ENCODE measurements around the gene OLIG2. TPM values are rescaled to one million over a fixed set of nuclear protein-coding genes. Genes with fewer than 3 reads are reported as not detected.
A peak's percentile ranks its signal among the peaks of the same experiment; 100 is the strongest.

The OLIG2 gene
- total RNA-seq, 1 experiment from 2014 or later, result not detected

DNA sequence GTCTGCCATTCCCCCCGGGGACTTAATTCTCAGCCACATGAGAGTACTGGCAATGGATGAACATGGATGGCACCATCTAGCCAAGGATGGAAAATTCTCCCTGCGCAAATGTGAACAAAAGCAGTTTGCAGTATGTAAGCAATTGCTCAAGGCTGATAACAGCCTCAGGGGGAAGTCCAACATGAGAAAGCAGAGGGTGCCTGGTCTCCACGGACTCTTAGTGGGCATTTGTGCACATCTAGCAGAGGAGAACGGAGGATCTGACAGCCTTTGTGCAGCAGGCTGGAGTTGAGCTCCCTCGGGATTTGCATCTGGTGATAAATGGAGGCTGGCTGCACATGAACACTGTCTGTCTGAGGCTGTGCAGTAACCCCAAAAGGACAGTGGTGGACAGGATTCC lies 30.3 kb downstream of the OLIG2 start:
- in situ Hi-C loops (cut with HindIII; ENCODE audit: low pct_unique_long_range_greater_than_20kb, low sequenced_read_pairs), result no loop called here
- DNase-seq (ENCODE audit: low read depth), result no peak

DNA sequence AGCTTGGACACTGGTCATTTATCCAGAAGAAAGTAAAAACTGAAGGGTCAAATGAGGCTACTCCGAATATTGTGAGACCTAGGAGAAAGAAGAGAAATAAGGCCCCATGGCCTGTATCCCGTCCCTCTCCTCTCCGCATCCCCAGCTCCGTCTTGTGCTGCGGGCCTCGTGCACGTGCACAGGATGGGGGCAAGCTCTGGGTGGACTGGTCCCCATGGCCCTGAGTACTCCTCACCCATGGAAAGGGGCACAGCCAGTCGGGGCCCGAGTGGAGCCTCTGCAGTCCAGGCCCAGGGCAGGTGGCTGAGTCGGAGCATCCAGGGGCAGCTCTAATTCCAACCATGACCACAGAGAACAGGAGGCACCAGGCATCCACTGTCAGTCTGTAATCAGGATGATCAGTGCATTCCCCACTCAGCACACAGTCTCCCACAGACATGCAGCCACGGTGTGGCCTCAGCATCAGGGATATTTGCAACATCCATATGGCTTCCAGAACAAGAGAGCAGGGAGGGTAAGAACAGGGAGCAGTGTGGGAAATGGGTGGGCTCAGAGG lies 31.7 kb downstream of the OLIG2 start:
- in situ Hi-C loops (cut with HindIII; ENCODE audit: low pct_unique_long_range_greater_than_20kb, low sequenced_read_pairs), result no loop called here
- no peak for DNase-seq (ENCODE audit: low read depth)

DNA sequence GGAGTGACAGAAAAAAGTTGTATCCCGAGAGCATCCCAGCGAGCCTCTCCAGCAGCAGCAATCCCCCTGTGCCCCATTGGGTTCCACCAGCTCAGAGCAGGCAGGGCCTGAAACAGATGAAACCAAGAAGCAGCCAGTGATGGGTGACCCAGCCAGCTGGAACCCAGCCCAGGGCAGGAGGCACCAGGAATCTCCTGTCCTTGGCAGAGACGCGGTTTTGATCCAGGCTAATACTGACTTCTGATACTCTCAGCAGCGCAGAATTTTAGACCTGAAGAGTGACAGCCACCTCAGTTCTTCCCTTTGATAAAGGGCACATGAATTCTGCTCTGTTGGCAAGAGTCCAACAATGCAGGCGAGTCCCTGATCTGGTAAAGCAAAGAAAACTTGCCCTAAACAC lies 32.8 kb downstream of the OLIG2 start:
- in situ Hi-C loops (cut with HindIII; ENCODE audit: low pct_unique_long_range_greater_than_20kb, low sequenced_read_pairs), result no loop called here
- DNase-seq (ENCODE audit: low read depth), result no peak

DNA sequence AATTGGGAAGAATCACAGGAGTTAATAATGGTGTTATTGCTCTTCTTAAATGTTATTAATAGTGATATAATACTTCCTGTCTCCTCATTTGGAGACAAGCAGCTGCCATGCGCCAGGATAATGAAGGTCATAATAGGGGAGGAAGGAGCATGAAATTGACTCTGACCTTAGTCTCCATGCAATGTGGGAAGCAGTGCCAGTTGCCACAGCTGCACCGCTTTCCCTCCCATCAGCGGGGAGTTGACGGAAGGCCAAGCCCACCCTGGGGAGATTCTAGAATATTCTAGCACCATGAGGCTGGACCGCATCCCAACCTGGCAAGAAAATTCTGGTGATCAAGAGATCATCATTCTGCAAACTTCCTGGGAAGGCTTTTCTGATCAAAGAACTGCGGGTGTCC lies 33.2 kb downstream of the OLIG2 start:
- in situ Hi-C loops (cut with HindIII; ENCODE audit: low pct_unique_long_range_greater_than_20kb, low sequenced_read_pairs), result no loop called here

DNA sequence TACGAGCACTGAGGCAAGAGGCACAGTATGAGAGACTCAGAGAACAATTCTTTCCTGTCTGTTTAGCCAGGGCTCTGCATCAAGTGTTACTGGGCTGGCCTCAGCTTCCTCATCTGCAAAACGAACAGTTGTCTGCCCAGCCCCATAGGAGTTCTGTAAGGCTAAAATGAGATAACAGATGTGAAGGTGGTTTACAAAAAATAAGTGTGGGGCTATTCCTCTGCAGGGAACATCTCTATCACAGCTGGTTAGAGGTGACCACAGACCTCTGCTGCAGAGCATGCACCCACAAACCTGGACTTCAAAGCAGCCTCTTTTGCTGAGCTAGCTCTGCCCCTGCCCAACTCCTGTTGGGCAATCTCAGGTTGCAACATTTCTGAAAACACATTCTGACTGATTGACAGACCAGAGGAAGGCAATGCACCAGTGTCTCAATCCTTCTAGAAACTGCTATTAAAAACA lies 33.7 kb downstream of the OLIG2 start:
- no peak for DNase-seq (ENCODE audit: low read depth)
- in situ Hi-C loops (cut with HindIII; ENCODE audit: low pct_unique_long_range_greater_than_20kb, low sequenced_read_pairs), result no loop called here

More for the DNA sequence above, 33.2 kb downstream of the OLIG2 start:
- no peak for DNase-seq (ENCODE audit: low read depth)

DNA sequence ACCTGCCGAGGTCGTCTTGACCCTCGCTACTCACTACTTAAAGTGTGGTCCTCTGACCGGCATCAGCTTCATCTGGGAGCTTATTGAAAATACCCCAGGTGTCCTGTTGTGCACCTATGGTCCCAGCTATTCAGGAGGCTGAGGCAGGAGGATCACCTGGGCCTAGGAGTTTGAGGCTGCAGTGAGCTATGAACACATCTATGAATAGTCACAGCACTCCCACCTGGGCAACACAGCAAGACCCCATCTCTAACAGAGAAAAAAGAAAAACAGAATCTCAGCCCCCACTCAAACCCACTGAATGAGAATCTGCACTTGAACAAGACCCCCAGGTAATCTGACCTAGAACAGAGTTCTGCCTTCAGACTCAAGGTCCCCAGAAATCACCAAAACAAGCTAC lies 35.5 kb downstream of the OLIG2 start:
- no peak for DNase-seq (ENCODE audit: low read depth)
- in situ Hi-C loops (cut with HindIII; ENCODE audit: low pct_unique_long_range_greater_than_20kb, low sequenced_read_pairs), result no loop called here

DNA sequence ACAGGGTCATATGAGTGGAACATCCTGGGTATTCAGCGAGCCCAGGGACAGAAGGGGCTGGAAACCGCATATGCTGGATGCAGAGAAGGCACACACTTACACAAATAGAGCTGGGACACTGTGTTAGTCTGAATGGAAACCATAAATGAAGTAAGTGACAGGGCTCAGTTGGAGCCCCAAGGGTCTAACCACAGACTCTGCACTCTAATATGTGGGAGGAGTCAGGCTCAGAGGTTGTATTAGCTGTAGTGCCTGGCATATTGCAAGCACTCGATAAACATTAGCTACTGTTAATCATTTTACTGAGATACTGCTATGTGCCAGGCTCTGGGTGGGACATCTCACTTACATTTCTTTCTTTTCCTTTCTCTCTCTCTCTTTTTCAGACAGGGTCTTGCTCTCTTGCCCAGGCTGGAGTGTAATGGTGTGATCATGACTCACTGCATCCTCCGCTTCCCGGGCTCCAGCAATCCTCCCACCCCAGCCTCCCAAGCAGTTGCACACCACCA lies 37.7 kb downstream of the OLIG2 start:
- in situ Hi-C loops (cut with HindIII; ENCODE audit: low pct_unique_long_range_greater_than_20kb, low sequenced_read_pairs), result no loop called here

DNA sequence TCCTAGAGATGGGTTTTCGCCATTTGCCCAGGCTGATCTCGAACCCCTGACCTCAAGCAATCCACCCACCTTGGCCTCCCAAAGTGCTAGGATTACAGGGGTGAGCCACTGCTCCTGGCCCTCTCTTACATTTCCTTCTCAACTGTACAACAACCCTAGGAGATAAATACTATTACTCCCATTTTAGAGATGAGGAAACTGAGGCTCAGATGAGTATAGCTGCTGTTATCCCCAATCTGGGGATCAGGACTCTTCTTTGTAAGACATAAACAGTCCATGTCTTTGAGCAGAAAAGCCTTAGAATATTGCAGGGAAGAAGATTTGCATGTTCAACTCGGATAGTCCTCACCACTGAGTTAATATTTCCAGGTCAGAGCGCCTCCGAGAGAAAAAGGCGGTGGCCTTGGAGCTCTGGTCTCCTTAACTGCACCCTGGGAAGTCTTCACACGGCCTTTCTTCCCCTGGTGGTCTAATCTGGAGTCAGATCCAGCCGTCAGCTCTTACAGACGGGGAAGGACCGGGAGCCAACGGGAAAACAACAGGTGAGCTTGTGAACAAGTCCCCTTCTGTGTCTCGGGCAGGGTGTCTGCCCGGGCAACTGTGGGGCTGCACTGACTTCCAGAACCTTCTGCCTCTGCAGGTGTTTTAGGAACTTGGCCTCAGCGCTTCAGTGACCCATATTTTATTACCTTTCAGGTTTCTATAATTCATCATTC lies 38.3 kb downstream of the OLIG2 start:
- in situ Hi-C loops (cut with HindIII; ENCODE audit: low pct_unique_long_range_greater_than_20kb, low sequenced_read_pairs), result no loop called here

More for the DNA sequence above, 37.7 kb downstream of the OLIG2 start:
- DNase-seq (ENCODE audit: low read depth), result no peak

DNA sequence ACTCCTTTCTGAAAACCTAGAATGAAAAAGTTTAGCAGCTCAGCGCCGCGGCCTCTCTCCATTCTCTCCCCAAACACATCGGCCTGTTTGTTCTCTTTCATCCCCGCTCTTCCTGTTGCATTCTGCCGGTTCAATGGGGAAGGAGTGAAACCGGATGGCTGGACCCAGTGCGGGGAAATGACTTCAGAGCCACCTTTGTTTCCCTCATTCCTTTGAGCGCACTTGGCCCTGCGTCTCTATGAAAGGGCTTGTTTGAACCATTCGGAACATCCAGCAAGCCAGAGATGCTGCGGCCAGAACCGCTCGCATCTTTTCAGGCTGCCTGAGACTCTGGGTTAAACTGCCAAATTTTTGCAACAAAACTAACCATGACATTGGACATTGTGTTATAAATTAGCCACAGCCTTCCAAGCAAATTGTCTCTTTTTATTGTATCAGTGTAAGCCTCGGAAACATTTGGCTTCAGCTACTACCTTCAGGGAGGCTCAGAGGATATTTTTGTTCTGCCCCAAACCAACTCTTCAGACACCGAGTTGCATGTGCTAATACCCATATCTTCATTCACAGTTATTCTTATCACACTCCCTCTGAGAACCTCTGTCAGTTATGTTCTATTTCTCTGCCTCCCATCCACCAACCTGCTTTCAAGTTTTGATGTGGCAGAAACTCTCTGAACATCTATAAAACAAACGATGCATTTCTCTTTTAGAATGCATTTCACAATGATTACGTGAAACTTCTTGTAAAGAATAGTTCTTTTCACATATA lies 39.1 kb downstream of the OLIG2 start:
- DNase-seq (ENCODE audit: low read depth), result no peak

More for the DNA sequence above, 38.3 kb downstream of the OLIG2 start:
- DNase-seq (ENCODE audit: low read depth), result no peak

DNA sequence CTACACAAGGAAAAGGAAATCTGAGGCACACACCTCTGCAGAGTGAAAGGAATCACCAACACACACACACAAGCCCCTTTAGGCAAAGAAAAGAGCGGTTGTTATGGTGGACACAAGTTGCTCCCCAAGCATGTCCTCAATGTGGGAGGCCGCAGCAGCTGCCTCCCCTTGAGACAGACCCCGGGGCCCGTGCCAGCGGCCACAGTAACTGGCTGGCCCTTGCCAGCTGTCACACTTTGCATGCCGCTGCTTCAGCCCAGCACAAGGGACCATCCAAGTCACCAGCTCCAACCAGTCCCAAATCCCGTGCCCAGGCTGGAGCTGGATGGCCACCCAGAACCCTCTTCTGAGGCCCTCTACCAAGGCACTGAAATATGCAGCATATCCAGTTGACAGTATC lies 41.3 kb downstream of the OLIG2 start:
- DNase-seq (ENCODE audit: low read depth), result no peak
- in situ Hi-C loops (cut with HindIII; ENCODE audit: low pct_unique_long_range_greater_than_20kb, low sequenced_read_pairs), result no loop called here

More for the DNA sequence above, 39.1 kb downstream of the OLIG2 start:
- in situ Hi-C loops (cut with HindIII; ENCODE audit: low pct_unique_long_range_greater_than_20kb, low sequenced_read_pairs), result no loop called here

DNA sequence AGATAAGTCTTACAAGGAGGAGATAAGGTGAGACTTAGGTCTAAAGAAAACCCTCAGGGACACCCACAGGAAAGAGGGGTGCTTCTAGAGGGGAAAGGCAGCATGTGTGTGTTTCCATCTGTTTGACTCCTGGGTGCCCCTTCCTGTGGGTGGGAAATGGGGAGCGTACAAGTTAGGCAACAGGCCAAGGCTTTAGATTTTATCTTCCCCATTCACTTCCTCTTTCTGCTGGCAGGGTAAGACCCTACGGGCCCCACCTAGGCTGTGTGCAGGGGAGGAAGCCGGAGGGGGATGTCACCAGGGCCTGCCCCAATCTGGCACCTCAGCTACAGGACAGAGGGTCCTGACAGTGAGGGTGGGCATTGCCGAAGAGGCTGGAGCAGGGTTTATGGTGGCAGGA lies 41.7 kb downstream of the OLIG2 start:
- in situ Hi-C loops (cut with HindIII; ENCODE audit: low pct_unique_long_range_greater_than_20kb, low sequenced_read_pairs), result no loop called here

DNA sequence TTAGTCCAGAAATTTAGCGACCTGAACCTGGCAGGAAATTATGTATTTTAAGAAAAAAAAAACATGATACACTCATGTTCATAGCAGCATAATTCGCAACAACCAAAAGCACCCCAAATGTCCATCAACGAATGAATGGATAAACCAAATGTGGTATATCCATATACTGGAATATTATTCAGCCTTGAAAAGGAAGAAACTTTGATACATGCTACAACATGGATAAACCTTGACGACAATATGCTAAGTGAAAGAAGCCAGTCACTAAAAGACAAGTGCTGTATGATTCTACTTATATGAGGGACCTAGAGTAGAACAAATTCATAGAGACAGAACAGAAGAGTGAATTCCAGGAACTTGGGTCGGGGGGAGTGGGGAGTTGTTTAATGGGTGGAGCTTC lies 43.5 kb downstream of the OLIG2 start:
- no peak for DNase-seq (ENCODE audit: low read depth)
- in situ Hi-C loops (cut with HindIII; ENCODE audit: low pct_unique_long_range_greater_than_20kb, low sequenced_read_pairs), result no loop called here

More for the DNA sequence above, 41.7 kb downstream of the OLIG2 start:
- DNase-seq (ENCODE audit: low read depth), result no peak

DNA sequence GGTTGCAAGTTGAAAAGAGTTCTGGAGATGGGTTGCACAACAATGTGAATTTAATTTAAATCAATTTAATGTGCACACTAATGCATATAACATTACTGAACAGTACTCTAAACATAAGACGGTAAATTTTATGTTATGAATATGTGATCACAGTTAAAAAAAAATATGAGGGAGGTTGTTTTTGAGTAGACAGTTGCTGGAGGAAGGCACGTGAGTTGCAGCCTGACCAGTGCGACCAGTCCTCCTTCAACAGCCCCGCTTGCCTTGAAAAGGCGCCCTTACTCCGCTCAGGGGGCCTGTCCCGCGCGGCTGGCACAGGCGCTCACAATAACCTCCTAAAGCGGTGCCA lies 43.9 kb downstream of the OLIG2 start:
- no peak for DNase-seq (ENCODE audit: low read depth)
- in situ Hi-C loops (cut with HindIII; ENCODE audit: low pct_unique_long_range_greater_than_20kb, low sequenced_read_pairs), result no loop called here

DNA sequence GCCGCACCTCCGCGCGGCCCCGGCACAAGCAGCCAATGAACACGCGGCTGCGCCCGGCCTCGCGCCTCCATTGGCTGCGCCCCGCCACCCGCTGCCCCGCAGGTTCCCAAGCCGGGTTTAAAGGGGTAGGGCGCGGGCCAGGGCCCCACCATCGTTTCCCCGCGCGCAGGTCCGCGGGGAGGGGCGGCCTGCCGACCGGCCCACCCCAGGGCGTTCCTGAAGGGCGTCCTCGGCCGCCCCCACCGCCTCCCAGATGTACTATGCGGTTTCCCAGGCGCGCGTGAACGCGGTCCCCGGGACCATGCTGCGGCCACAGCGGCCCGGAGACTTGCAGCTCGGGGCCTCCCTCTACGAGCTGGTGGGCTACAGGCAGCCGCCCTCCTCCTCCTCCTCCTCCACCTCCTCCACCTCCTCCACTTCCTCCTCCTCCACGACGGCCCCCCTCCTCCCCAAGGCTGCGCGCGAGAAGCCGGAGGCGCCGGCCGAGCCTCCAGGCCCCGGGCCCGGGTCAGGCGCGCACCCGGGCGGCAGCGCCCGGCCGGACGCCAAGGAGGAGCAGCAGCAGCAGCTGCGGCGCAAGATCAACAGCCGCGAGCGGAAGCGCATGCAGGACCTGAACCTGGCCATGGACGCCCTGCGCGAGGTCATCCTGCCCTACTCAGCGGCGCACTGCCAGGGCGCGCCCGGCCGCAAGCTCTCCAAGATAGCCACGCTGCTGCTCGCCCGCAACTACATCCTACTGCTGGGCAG lies 44.4 kb downstream of the OLIG2 start, which contains the start of gene OLIG1:
TSS of gene OLIG1 (plus strand) at position 148 of the 750 bp plus-strand sequence. CDS start at position 254, 106 bp downstream.
- DNase-seq (ENCODE audit: low read depth), result peak; percentile 80
- in situ Hi-C loops (cut with HindIII; ENCODE audit: low pct_unique_long_range_greater_than_20kb, low sequenced_read_pairs), result no loop called here

DNA sequence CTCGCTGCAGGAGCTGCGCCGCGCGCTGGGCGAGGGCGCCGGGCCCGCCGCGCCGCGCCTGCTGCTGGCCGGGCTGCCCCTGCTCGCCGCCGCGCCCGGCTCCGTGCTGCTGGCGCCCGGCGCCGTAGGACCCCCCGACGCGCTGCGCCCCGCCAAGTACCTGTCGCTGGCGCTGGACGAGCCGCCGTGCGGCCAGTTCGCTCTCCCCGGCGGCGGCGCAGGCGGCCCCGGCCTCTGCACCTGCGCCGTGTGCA lies 44.9 kb downstream of the OLIG2 start:
- no peak for DNase-seq (ENCODE audit: low read depth)
- in situ Hi-C loops (cut with HindIII; ENCODE audit: low pct_unique_long_range_greater_than_20kb, low sequenced_read_pairs), result no loop called here

DNA sequence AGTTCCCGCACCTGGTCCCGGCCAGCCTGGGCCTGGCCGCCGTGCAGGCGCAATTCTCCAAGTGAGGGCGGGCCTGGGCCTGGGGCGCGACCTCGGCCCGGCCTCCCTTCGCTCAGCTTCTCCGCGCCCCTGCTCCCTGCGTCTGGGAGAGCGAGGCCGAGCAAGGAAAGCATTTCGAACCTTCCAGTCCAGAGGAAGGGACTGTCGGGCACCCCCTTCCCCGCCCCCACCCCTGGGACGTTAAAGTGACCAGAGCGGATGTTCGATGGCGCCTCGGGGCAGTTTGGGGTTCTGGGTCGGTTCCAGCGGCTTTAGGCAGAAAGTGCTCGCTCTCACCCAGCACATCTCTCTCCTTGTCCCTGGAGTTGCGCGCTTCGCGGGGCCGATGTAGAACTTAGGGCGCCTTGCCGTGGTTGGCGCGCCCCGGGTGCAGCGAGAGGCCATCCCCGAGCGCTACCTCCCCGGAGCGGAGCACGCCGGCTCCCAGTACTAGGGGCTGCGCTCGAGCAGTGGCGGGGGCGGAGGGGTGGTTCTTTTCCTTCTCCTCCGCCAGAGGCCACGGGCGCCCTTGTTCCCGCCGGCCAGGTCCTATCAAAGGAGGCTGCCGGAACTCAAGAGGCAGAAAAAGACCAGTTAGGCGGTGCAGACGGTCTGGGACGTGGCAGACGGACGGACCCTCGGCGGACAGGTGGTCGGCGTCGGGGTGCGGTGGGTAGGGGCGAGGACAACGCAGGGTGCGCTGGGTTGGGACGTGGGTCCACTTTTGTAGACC lies 45.4 kb downstream of the OLIG2 start:
- DNase-seq (ENCODE audit: low read depth), result no peak
- in situ Hi-C loops (cut with HindIII; ENCODE audit: low pct_unique_long_range_greater_than_20kb, low sequenced_read_pairs), result no loop called here

DNA sequence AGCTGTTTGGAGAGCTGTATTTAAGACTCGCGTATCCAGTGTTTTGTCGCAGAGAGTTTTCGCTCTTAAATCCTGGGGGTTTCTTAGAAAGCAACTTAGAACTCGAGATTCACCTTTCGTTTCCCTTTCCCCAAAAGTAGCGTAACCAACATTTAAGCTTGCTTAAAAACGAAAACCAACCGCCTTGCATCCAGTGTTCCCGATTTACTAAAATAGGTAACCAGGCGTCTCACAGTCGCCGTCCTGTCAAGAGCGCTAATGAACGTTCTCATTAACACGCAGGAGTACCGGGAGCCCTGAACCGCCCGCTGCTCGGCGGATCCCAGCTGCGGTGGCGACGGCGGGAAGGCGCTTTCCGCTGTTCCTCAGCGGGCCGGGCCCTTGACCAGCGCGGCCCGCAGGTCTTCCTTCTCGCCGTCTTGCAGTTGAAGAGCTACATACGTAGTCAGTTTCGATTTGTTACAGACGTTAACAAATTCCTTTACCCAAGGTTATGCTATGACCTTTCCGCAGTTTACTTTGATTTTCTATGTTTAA lies 46.1 kb downstream of the OLIG2 start:
- no peak for DNase-seq (ENCODE audit: low read depth)
- in situ Hi-C loops (cut with HindIII; ENCODE audit: low pct_unique_long_range_greater_than_20kb, low sequenced_read_pairs), result no loop called here

DNA sequence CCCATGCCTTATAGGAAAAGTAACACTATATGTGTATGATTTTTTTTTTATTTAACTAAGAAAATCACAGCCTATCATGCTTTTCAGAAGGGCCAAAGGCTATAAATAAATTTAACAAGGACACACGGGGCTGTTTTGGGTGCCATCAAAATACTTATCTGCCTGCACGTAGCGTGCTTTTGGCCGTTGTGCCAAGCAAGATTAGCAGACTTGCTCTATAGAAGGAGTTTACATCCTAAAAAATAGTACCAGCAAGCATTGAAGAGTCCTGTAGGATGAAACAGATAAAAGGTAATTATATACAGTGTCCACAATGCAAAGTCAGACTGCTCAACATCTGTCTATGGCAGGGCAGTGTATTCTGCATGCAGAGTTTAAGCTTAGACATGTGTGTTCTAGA lies 47.9 kb downstream of the OLIG2 start:
- in situ Hi-C loops (cut with HindIII; ENCODE audit: low pct_unique_long_range_greater_than_20kb, low sequenced_read_pairs), result no loop called here
- no peak for DNase-seq (ENCODE audit: low read depth)

All from Caki2 (cell line).